ENCODE results near the gene TMEM204. TPM values are rescaled to one million over a fixed set of nuclear protein-coding genes. Genes with fewer than 3 reads are reported as not detected.

TMEM204 gene
- total and polyA plus RNA-seq, 10 of the 15 experiments (the other 5 are each of a cell fraction or from before 2014, with no cell fraction given): 0.05 to 0.30 (median 0.18) TPM; not detected in 7

DNA sequence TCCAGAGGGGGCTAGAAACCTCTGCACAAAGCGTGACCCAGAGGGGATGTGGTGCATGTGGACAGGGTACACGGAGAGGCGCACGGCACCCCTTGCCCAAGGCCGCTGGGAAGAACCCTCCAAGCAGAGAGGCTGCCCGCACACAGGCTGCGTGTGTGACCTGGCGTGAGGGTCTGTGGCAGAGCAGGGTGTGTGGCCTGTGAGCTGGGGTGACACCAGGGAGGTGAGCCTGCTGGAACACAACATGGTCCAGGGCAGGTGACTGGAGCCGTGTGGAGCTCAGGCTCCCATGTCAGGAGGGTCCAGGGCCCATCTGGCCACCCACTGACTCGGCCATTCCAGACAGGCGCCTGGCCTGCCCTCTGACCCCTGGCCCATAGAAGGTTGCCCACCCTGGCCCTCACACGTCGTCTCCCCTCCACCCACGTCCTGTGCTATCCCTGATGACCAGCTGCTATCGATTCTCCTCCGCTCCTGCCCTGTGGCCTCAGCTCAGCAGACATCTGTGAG is 14.8 kb upstream of the TMEM204 start:
- CTCF ChIA-PET: no interaction called here
- no peak overlapping the region for H3K4me2 ChIP-seq (ENCODE audit: control insufficient read depth, insufficient read depth)
- H3K27me3 ChIP-seq (replicated peaks in 1 of 2; ENCODE audit: control insufficient read depth in 2 of 2, insufficient read depth in 2 of 2, low read length in 1 of 2): no peaks in the 10 kb centered on the region
- intact Hi-C loops (cut with micrococcal nuclease; ENCODE audit: unreplicated experiment): no loop called here
- DNase-seq (ENCODE audit: low read depth, low spot score) (no peak), ATAC-seq (no peak), FAIRE-seq (no peak)
- 41% methylated on average over 13 of the region's 16 CpGs for WGBS (ENCODE audit: insufficient coverage, insufficient replicate concordance, low lambda C conversion rate, missing lambda C conversion rate)
- TF ChIP-seq SMC3 (IDR thresholded peaks at IDR 0.05; ENCODE audit: borderline replicate concordance, low read length) (no peak), POLR2A (IDR thresholded peaks at IDR 0.05; ENCODE audit: low read depth, low read length) (0 out of 2 replicates have a peak, but pooled peaks have one; percentile 11)
- no peak overlapping the region for H2AFZ ChIP-seq (ENCODE audit: control insufficient read depth, low read depth, low read length)
- SMC1A ChIA-PET (ENCODE audit: uncharacterized antibody, unreplicated experiment): no interaction called here
- RAD21 ChIA-PET (ENCODE audit: unreplicated experiment): interaction anchor here (0.8 kb wide), 1 partner anchor 90 kb away, joined by 3 read pairs; no protein-coding TSS in a partner anchor
- no peak overlapping the region for H3K4me3 ChIP-seq
- POLR2A ChIA-PET: no interaction called here
- no TSS peak for BruUV-seq (replicated peaks)
- in situ Hi-C loops (cut with MboI): no loop called here
- no peak overlapping the region for H3K27ac ChIP-seq (ENCODE audit: control insufficient read depth, insufficient read depth)
- no peaks in the 10 kb centered on the region for H3K79me2 ChIP-seq (ENCODE audit: control insufficient read depth, insufficient read depth, low read length)
- H3K9me3 ChIP-seq (replicated peaks; ENCODE audit: control insufficient read depth, insufficient read depth, low read length): no peaks in the 10 kb centered on the region
- no peaks in the 10 kb centered on the region for H3K4me1 ChIP-seq (ENCODE audit: control insufficient read depth, insufficient read depth, low read length)
- no peaks in the 10 kb centered on the region for H4K20me1 ChIP-seq (ENCODE audit: control insufficient read depth, insufficient read depth)
- H3K9ac ChIP-seq (ENCODE audit: control insufficient read depth, insufficient read depth, low read length): no peak overlapping the region
- H3K36me3 ChIP-seq (ENCODE audit: control insufficient read depth in 2 of 2, insufficient read depth in 2 of 2, low read length in 1 of 2): no peaks in the 10 kb centered on the region

DNA sequence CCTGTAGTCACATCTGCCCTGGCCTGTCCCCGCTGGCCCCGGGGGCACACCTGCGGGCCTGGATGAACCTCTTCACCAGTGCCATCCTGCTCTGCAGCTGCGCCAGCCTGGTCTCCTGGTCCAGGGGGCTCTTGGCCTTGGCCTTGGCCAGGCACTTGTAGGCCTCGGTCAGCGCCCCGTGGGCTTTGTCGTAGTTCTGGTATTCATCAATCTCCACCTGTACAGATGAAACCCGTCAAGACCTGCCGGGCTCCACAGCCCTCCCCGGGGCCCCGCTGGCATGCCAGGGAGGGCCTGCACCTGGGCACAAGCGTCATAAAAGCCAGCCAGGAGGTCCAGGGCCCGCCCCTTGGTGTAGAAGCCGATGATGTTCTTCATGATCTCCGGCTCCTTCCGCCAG is 13.6 kb upstream of the TMEM204 start:
- H2AFZ ChIP-seq (ENCODE audit: control insufficient read depth, low read depth, low read length): no peak overlapping the region
- WGBS (ENCODE audit: insufficient coverage, insufficient replicate concordance, low lambda C conversion rate, missing lambda C conversion rate): 67% methylated on average over 17 of the region's 17 CpGs
- H4K20me1 ChIP-seq (ENCODE audit: control insufficient read depth, insufficient read depth): no peaks in the 10 kb centered on the region
- FAIRE-seq (no peak), ATAC-seq (no peak), DNase-seq (ENCODE audit: low read depth, low spot score) (no peak)
- ChIA-PET RAD21 (ENCODE audit: unreplicated experiment) (no interaction called here), POLR2A (no interaction called here), SMC1A (ENCODE audit: uncharacterized antibody, unreplicated experiment) (no interaction called here), CTCF (no interaction called here)
- no peaks in the 10 kb centered on the region for H3K36me3 ChIP-seq (ENCODE audit: control insufficient read depth in 2 of 2, insufficient read depth in 2 of 2, low read length in 1 of 2)
- no peak overlapping the region for H3K4me3 ChIP-seq
- no peaks in the 10 kb centered on the region for H3K27me3 ChIP-seq (replicated peaks in 1 of 2; ENCODE audit: control insufficient read depth in 2 of 2, insufficient read depth in 2 of 2, low read length in 1 of 2)
- no TSS peak for BruUV-seq (replicated peaks)
- H3K79me2 ChIP-seq (ENCODE audit: control insufficient read depth, insufficient read depth, low read length): no peaks in the 10 kb centered on the region
- no peak overlapping the region for H3K27ac ChIP-seq (ENCODE audit: control insufficient read depth, insufficient read depth)
- H3K4me2 ChIP-seq (ENCODE audit: control insufficient read depth, insufficient read depth): no peak overlapping the region
- no peaks in the 10 kb centered on the region for H3K4me1 ChIP-seq (ENCODE audit: control insufficient read depth, insufficient read depth, low read length)
- intact Hi-C loops (cut with micrococcal nuclease; ENCODE audit: unreplicated experiment): no loop called here
- no peak overlapping the region for H3K9ac ChIP-seq (ENCODE audit: control insufficient read depth, insufficient read depth, low read length)
- H3K9me3 ChIP-seq (replicated peaks; ENCODE audit: control insufficient read depth, insufficient read depth, low read length): no peaks in the 10 kb centered on the region
- in situ Hi-C loops (cut with MboI): no loop called here
- TF ChIP-seq IRF4 (IDR thresholded peaks at IDR 0.05; ENCODE audit: low read depth, low read length) (no peak), HDAC2 (IDR thresholded peaks at IDR 0.05) (no peak), ZNF274 (IDR thresholded peaks at IDR 0.05; ENCODE audit: insufficient read depth, insufficient read length) (no peak), TARDBP (IDR thresholded peaks at IDR 0.05; ENCODE audit: borderline replicate concordance) (no peak), LARP7 (IDR thresholded peaks at IDR 0.05) (no peak), PKNOX1 (IDR thresholded peaks at IDR 0.05) (no peak), NRF1 (conservative IDR thresholded peaks at IDR 0.05; ENCODE audit: low read depth, low read length) (no peak), POLR2AphosphoS5 (IDR thresholded peaks at IDR 0.05; ENCODE audit: low read length) (no peak), CBX3 (IDR thresholded peaks at IDR 0.05; ENCODE audit: borderline replicate concordance, low read depth) (no peak), JUNB (IDR thresholded peaks at IDR 0.05) (no peak), CUX1 (IDR thresholded peaks at IDR 0.05; ENCODE audit: insufficient replicate concordance, low read depth, low read length) (no peak), HCFC1 (IDR thresholded peaks at IDR 0.05; ENCODE audit: low read length) (no peak), RFX5 (IDR thresholded peaks at IDR 0.05; ENCODE audit: low read depth, low read length) (no peak)
